ENCODE data around the gene TMEM187. TPM values are rescaled to one million over a fixed set of nuclear protein-coding genes. Genes with fewer than 3 reads are reported as not detected.

Gene TMEM187
- total RNA-seq, 1 donor from 2014 or later, result 8.6 TPM

- intact Hi-C loops (cut with DNase I), result no loop called here
- no peak overlapping the region for H3K27ac ChIP-seq
- no peak for TF ChIP-seq POLR2A (IDR thresholded peaks at IDR 0.05)
- TF ChIP-seq, protein P1, sequence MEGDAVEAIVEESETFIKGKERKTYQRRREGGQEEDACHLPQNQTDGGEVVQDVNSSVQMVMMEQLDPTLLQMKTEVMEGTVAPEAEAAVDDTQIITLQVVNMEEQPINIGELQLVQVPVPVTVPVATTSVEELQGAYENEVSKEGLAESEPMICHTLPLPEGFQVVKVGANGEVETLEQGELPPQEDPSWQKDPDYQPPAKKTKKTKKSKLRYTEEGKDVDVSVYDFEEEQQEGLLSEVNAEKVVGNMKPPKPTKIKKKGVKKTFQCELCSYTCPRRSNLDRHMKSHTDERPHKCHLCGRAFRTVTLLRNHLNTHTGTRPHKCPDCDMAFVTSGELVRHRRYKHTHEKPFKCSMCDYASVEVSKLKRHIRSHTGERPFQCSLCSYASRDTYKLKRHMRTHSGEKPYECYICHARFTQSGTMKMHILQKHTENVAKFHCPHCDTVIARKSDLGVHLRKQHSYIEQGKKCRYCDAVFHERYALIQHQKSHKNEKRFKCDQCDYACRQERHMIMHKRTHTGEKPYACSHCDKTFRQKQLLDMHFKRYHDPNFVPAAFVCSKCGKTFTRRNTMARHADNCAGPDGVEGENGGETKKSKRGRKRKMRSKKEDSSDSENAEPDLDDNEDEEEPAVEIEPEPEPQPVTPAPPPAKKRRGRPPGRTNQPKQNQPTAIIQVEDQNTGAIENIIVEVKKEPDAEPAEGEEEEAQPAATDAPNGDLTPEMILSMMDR (IDR thresholded peaks at IDR 0.05), result peak; percentile 36 to 62 (median 57)
- TF ChIP-seq POLR2AphosphoS5 (IDR thresholded peaks at IDR 0.05; ENCODE audit: insufficient read depth in 1 of 2, low read depth in 1 of 2), result no peak
- no peaks in the 10 kb centered on the region for H3K9me3 ChIP-seq
- H3K36me3 ChIP-seq, result peaks cover 0 to 27% of the 10 kb centered on the region in 2 donors
- H3K4me3 ChIP-seq, result no peak overlapping the region
- H3K4me1 ChIP-seq, result no peaks in the 10 kb centered on the region
- no peak for DNase-seq (ENCODE audit: extremely low spot score in 2 of 2)
- no peaks in the 10 kb centered on the region for H3K27me3 ChIP-seq
These were observed 25.4 kb upstream of the TMEM187 start for GRCh38 chrX:153947009-153947769.

- H3K36me3 ChIP-seq, result peaks cover 0 to 31% of the 10 kb centered on the region in 2 donors
- intact Hi-C loops (cut with DNase I), result loop anchor here (2.0 kb wide), 1 partner anchor 185 kb away; no protein-coding TSS in a partner anchor
- DNase-seq (ENCODE audit: extremely low spot score in 2 of 2), result no peak
- H3K27me3 ChIP-seq, result no peaks in the 10 kb centered on the region
- H3K4me3 ChIP-seq, result no peak overlapping the region
- TF ChIP-seq POLR2AphosphoS5 (IDR thresholded peaks at IDR 0.05; ENCODE audit: insufficient read depth in 1 of 2, low read depth in 1 of 2), result no peak
- TF ChIP-seq, protein P1 (IDR thresholded peaks at IDR 0.05), result no peak
- TF ChIP-seq POLR2A (IDR thresholded peaks at IDR 0.05), result no peak
- H3K4me1 ChIP-seq, result no peaks in the 10 kb centered on the region
- H3K9me3 ChIP-seq, result no peaks in the 10 kb centered on the region
- no peak overlapping the region for H3K27ac ChIP-seq
These were observed 24.5 kb upstream of the TMEM187 start for GRCh38 chrX:153948002-153948466.

- Histone ChIP-seq H3K27ac (peak overlapping the region; percentile 28), H3K36me3 (peaks cover 0 to 36% of the 10 kb centered on the region in 2 donors)
These were observed 23.4 kb upstream of the TMEM187 start for GRCh38 chrX:153948847-153949805.

DNA sequence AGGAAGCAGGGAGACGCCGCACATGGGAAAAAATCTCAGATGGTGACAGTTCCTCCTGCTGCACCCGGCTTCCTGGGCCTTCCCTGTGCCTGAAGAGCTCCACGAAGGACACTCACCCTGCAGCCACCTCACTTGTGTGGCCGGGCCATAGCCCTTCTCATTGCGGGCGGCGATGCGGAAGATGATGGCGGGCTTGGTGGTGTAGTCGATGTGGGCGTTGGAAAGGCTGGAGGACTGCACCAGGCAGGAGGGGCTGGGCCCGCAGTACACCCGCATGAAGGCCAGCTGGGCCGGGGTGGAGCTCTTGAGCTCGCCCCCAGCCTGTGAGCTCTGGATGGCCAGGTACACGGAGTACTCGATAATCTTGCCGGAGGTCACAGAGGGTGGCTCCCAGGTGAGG, 22.4 kb upstream of the TMEM187 start:
- H3K27me3 ChIP-seq, result no peaks in the 10 kb centered on the region
- H3K36me3 ChIP-seq, result peaks cover 0 to 46% of the 10 kb centered on the region in 2 donors
- TF ChIP-seq POLR2A (IDR thresholded peaks at IDR 0.05) (no peak), POLR2AphosphoS5 (IDR thresholded peaks at IDR 0.05; ENCODE audit: insufficient read depth in 1 of 2, low read depth in 1 of 2) (no peak)
- TF ChIP-seq, protein P1 (IDR thresholded peaks at IDR 0.05), result no peak
- H3K9me3 ChIP-seq, result no peaks in the 10 kb centered on the region
- H3K27ac ChIP-seq, result peak overlapping the region; percentile 28
- intact Hi-C loops (cut with DNase I), result no loop called here
- DNase-seq (ENCODE audit: extremely low spot score in 2 of 2), result no peak
- no peaks in the 10 kb centered on the region for H3K4me1 ChIP-seq
- H3K4me3 ChIP-seq, result no peak overlapping the region

More at GRCh38 chrX:153948847-153949805, 23.4 kb upstream of the TMEM187 start:
- Histone ChIP-seq H3K4me1 (no peaks in the 10 kb centered on the region), H3K4me3 (no peak overlapping the region), H3K27me3 (no peaks in the 10 kb centered on the region), H3K9me3 (no peaks in the 10 kb centered on the region)
- DNase-seq (ENCODE audit: extremely low spot score in 2 of 2), result no peak
- TF ChIP-seq POLR2A (IDR thresholded peaks at IDR 0.05) (no peak), POLR2AphosphoS5 (IDR thresholded peaks at IDR 0.05; ENCODE audit: insufficient read depth in 1 of 2, low read depth in 1 of 2) (no peak)
- TF ChIP-seq, protein P1 (IDR thresholded peaks at IDR 0.05), result no peak
- intact Hi-C loops (cut with DNase I), result loop anchor here (2.0 kb wide), 1 partner anchor 186 kb away; no protein-coding TSS in a partner anchor
